CD14-positive monocyte (primary cell): Measurements from ENCODE around the gene CANT1. TPM values are rescaled to one million over a fixed set of nuclear protein-coding genes. Genes with fewer than 3 reads are reported as not detected.

Experiments used
- DNase-seq, 3 donors: peaks; one replicate each; pipeline ENCODE4 v3.0.0-alpha.2; 2011 to 2022
- H2AFZ ChIP-seq: 2 replicates; pipeline ENCODE4 v1.6.0; 2012; ENCODE audit warnings: mild to moderate bottlenecking, low read depth, low read length, inconsistent platforms; ENCODE audit not compliant: insufficient read depth, poor library complexity, severe bottlenecking
- H3K27ac ChIP-seq, 2 donors: 1 replicate in 1 of 2; 2 replicates in 1 of 2; pipeline ENCODE4 v1.5.1; 2012 to 2013; ENCODE audit warnings: low read length in 2 of 2, control low read depth in 1 of 2, inconsistent platforms in 1 of 2, low read depth in 1 of 2, mild to moderate bottlenecking in 1 of 2
- H3K27me3 ChIP-seq, 2 donors: one replicate each; pipeline versions ENCODE4 v1.6.0 to v1.6.1; 2011 to 2013; ENCODE audit warnings: low read length in 2 of 2; ENCODE audit not compliant: control insufficient read depth in 2 of 2, insufficient read depth in 2 of 2
- H3K36me3 ChIP-seq, 2 donors: replicated peaks in 1 of 2; 1 replicate in 1 of 2; 2 replicates in 1 of 2; pipeline versions ENCODE4 v1.5.1 to v1.6.1; 2012 to 2013; ENCODE audit warnings: low read length in 2 of 2, control low read depth in 1 of 2, inconsistent platforms in 1 of 2, mild to moderate bottlenecking in 1 of 2; ENCODE audit not compliant: insufficient read depth in 2 of 2, control insufficient read depth in 1 of 2
- H3K4me1 ChIP-seq, 2 donors: 1 replicate in 1 of 2; 2 replicates in 1 of 2; pipeline versions ENCODE4 v1.5.1 to v1.6.1; 2012 to 2013; ENCODE audit warnings: low read length in 2 of 2, control low read depth in 1 of 2, inconsistent platforms in 1 of 2, mild to moderate bottlenecking in 1 of 2, moderate library complexity in 1 of 2; ENCODE audit not compliant: insufficient read depth in 2 of 2, control insufficient read depth in 1 of 2
- H3K4me2 ChIP-seq: replicated peaks from 2 replicates; pipeline ENCODE3; 2012; ENCODE audit warnings: low read length, moderate library complexity, mild to moderate bottlenecking; ENCODE audit not compliant: poor library complexity, severe bottlenecking; ENCODE audit errors: extremely low read depth
- H3K4me3 ChIP-seq, 3 experiments: fragments of 200-600 bp in 1 of 3; sonication (generic) in 1 of 3; replicated peaks in 1 of 3; 1 replicate in 2 of 3; 2 replicates in 1 of 3; pipeline ENCODE4 v1.5.1; 2011 to 2013; ENCODE audit warnings: low read length in 3 of 3, mild to moderate bottlenecking in 3 of 3, control low read depth in 2 of 3, low read depth in 2 of 3, inconsistent platforms in 1 of 3, moderate library complexity in 1 of 3
- H3K79me2 ChIP-seq: 2 replicates; pipeline ENCODE4 v1.6.0; 2012; ENCODE audit warnings: mild to moderate bottlenecking, control low read depth, inconsistent platforms, low read length, moderate library complexity; ENCODE audit not compliant: insufficient read depth
- H3K9ac ChIP-seq: 2 replicates; pipeline ENCODE4 v1.6.0; 2017; ENCODE audit warnings: low read length, mild to moderate bottlenecking; ENCODE audit not compliant: insufficient read depth, poor library complexity, severe bottlenecking
- H3K9me3 ChIP-seq, 2 donors: replicated peaks in 1 of 2; 1 replicate in 1 of 2; 2 replicates in 1 of 2; pipeline versions ENCODE4 v1.5.1 to v1.6.1; 2012 to 2013; ENCODE audit warnings: low read length in 2 of 2, control low read depth in 1 of 2; ENCODE audit not compliant: control insufficient read depth in 1 of 2, insufficient read depth in 1 of 2
- H4K20me1 ChIP-seq: 2 replicates; pipeline ENCODE4 v1.6.0; 2012; ENCODE audit warnings: mild to moderate bottlenecking, low read length, control low read depth, moderate library complexity; ENCODE audit not compliant: insufficient read depth
- H3K27ac Mint-ChIP-seq, 7 donors: one replicate each; pipeline ENCODE4 v1.8.0; 2020; ENCODE audit warnings: mild to moderate bottlenecking in 7 of 7, mixed read lengths in 7 of 7, moderate library complexity in 6 of 7, inconsistent platforms in 2 of 7
- H3K27me3 Mint-ChIP-seq, 3 donors: one replicate each; pipeline ENCODE4 v1.8.0; 2021 to 2022; ENCODE audit warnings: low read depth in 3 of 3, mild to moderate bottlenecking in 3 of 3, mixed read lengths in 3 of 3, moderate library complexity in 3 of 3, inconsistent platforms in 1 of 3
- H3K36me3 Mint-ChIP-seq, 2 donors: one replicate each; pipeline ENCODE4 v1.8.0; 2020; ENCODE audit warnings: mixed read lengths in 2 of 2, inconsistent platforms in 1 of 2, mild to moderate bottlenecking in 1 of 2
- H3K4me1 Mint-ChIP-seq: one replicate; pipeline ENCODE4 v1.8.0; 2020; ENCODE audit warnings: mild to moderate bottlenecking, mixed read lengths
- H3K4me3 Mint-ChIP-seq, 2 donors: one replicate each; pipeline ENCODE4 v1.8.0; 2020; ENCODE audit warnings: mild to moderate bottlenecking in 2 of 2, mixed read lengths in 2 of 2, moderate library complexity in 1 of 2
- H3K9me3 Mint-ChIP-seq, 7 donors: one replicate each; pipeline ENCODE4 v1.8.0; 2020 to 2022; ENCODE audit warnings: mixed read lengths in 7 of 7, mild to moderate bottlenecking in 6 of 7, moderate library complexity in 6 of 7, inconsistent platforms in 2 of 7
- CTCF ChIP-seq: fragments of 200-600 bp; IDR thresholded peaks from one replicate; pipeline ENCODE4 v1.8.0; 2022; ENCODE audit warnings: antibody characterized with exemption, mild to moderate bottlenecking
- WGBS: methylation state at CpG from one replicate; pipeline ENCODE4 v1.1.5; 2013; ENCODE audit warnings: missing lambda C conversion rate; ENCODE audit not compliant: insufficient coverage; 5-methylcytosine and 5-hydroxymethylcytosine counted together
- intact Hi-C, 2 donors: fragments of 100-400 bp; cut with micrococcal nuclease; formaldehyde crosslinking; loops; one replicate each; pipeline versions ENCODE4 v1.15.0 to v1.15.1; 2023
- polyA plus RNA-seq, 3 donors: library from polyadenylated mRNA; depleted of rRNA in 1 of 3; unstranded in 2 of 3; stranded (reverse) in 1 of 3; fragments of 300-500 nt in 2 of 3; fragments of >200 nt in 1 of 3; fragmentation: Illumina TruSeq in 2 of 3; gene quantifications; 1 replicate in 2 of 3; 2 replicates in 1 of 3; pipeline ENCODE4 v1.2.3, GENCODE V29; 2012 to 2021

The CANT1 gene
- polyA plus RNA-seq, 3 donors = 10.6 to 16.6 (median 14.3) TPM

DNA sequence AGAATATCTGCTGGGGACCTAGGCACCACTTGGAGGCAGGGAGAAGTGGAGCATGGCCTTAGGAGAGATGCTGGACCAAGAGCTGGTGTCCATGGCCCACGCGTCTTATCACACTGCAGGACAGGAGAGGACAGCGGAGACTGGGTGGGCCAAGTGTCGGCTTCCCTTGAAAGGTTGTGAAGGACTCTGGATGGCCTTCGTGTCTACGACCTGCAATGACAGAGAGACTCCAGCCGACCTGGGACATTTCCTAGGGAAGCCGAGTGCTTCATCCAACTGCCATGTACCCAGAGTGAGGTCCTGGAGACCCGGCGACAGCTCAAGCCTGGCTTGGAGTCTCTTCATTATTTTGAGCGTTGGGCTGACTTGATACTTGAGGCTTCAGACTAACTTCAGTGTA, 34.9 kb upstream of the CANT1 start:
- Histone ChIP-seq H3K4me1 (no peaks in the 10 kb centered on the region), H4K20me1 (no peaks in the 10 kb centered on the region), H2AFZ (no peak overlapping the region), H3K9ac (no peak overlapping the region), H3K9me3 (no peaks in the 10 kb centered on the region), H3K27me3 (peaks cover 0 to 2% of the 10 kb centered on the region in 2 donors), H3K79me2 (no peaks in the 10 kb centered on the region), H3K36me3 (no peaks in the 10 kb centered on the region), H3K4me3 (no peak overlapping the region), H3K27ac (no peak overlapping the region), H3K4me2 (no peak overlapping the region)
- Mint-ChIP-seq H3K4me1 (no peaks in the 10 kb centered on the region), H3K27ac (no peak overlapping the region), H3K9me3 (peaks cover 0 to 7% (median 0%) of the 10 kb centered on the region in 7 donors), H3K27me3 (peaks cover 6 to 38% (median 23%) of the 10 kb centered on the region in 3 donors), H3K36me3 (no peaks in the 10 kb centered on the region), H3K4me3 (no peak overlapping the region)
- DNase-seq = no peak
- intact Hi-C loops = no loop called here
- no peak for TF ChIP-seq CTCF
- 94% methylated on average over 10 of the region's 11 CpGs for WGBS

DNA sequence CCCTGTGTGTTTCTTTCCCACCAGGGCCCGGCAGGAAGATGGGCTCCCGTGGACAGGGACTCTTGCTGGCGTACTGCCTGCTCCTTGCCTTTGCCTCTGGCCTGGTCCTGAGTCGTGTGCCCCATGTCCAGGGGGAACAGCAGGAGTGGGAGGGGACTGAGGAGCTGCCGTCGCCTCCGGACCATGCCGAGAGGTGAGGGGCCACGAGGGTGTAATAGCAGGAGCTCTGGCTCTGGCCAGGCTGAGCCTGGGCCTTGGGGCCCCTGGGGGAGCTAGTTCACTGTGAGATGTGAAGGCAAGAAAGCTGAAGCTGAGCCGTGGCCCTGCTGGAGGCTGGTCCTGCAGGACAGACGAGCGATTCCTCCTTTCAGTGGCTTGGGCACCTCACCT, 34.4 kb upstream of the CANT1 start:
- no peak overlapping the region for H3K4me3 ChIP-seq
- no peaks in the 10 kb centered on the region for H3K9me3 ChIP-seq
- Mint-ChIP-seq H3K27ac (peak overlapping the region in 1 of 7 donors; percentile 26), H3K36me3 (no peaks in the 10 kb centered on the region), H3K9me3 (peaks cover 0 to 7% (median 0%) of the 10 kb centered on the region in 7 donors), H3K4me3 (no peak overlapping the region), H3K4me1 (no peaks in the 10 kb centered on the region), H3K27me3 (peaks cover 6 to 40% (median 28%) of the 10 kb centered on the region in 3 donors)
- H3K79me2 ChIP-seq = no peaks in the 10 kb centered on the region
- H3K36me3 ChIP-seq = no peaks in the 10 kb centered on the region
- TF ChIP-seq CTCF = no peak
- DNase-seq = no peak
- no peak overlapping the region for H3K4me2 ChIP-seq
- H3K27me3 ChIP-seq = peaks cover 0 to 4% of the 10 kb centered on the region in 2 donors
- no peak overlapping the region for H3K27ac ChIP-seq
- H3K9ac ChIP-seq = no peak overlapping the region
- no peak overlapping the region for H2AFZ ChIP-seq
- 91% methylated on average over 12 of the region's 12 CpGs for WGBS
- no peaks in the 10 kb centered on the region for H4K20me1 ChIP-seq
- H3K4me1 ChIP-seq = no peaks in the 10 kb centered on the region
- intact Hi-C loops = no loop called here
